Prostate gland (tissue), 2 donors: Measurements from ENCODE around the gene AGFG1.

ENCODE experiments used
- POLR2A ChIP-seq: fragments of 450-650 bp; IDR thresholded peaks from one replicate; pipeline ENCODE4 v1.6.1; 2016; ENCODE audit warnings: antibody characterized with exemption, mild to moderate bottlenecking
- POLR2AphosphoS5 ChIP-seq: sonication (generic); formaldehyde crosslinking; IDR thresholded peaks from one replicate; pipeline ENCODE4 v1.6.1; 2017; ENCODE audit warnings: antibody characterized with exemption
- TF ChIP-seq, protein P1 (sequence below), 4 experiments: fragments of 200-600 bp in 2 of 4; fragments of 450-650 bp in 2 of 4; sonication (generic) in 2 of 4; IDR thresholded peaks; 1 replicate in 3 of 4; 2 replicates in 1 of 4; pipeline ENCODE4 v1.5.1; 2016 to 2019; ENCODE audit warnings: antibody characterized with exemption in 4 of 4, mild to moderate bottlenecking in 2 of 4, moderate library complexity in 2 of 4

DNA sequence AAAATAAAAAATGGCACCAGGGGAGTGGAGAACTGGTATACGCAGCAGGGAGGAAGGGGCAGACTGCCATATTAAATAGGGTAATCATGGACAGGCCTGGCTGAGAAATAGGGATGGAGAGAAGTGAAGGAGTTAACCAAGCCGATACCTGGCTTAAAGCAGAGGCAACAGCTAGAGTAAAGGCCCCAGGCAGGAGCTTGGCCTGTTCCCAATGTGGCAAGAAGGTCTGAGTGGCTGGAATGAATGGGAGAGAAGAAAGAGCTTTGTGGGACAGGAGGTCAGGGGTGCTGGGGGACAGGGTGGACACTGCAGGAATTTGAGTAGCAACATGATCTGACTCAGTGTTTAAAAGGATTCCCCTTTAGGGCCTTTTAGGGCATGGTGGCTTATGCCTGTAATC lies 15.9 kb upstream of the AGFG1 start:
- TF ChIP-seq, protein P1, sequence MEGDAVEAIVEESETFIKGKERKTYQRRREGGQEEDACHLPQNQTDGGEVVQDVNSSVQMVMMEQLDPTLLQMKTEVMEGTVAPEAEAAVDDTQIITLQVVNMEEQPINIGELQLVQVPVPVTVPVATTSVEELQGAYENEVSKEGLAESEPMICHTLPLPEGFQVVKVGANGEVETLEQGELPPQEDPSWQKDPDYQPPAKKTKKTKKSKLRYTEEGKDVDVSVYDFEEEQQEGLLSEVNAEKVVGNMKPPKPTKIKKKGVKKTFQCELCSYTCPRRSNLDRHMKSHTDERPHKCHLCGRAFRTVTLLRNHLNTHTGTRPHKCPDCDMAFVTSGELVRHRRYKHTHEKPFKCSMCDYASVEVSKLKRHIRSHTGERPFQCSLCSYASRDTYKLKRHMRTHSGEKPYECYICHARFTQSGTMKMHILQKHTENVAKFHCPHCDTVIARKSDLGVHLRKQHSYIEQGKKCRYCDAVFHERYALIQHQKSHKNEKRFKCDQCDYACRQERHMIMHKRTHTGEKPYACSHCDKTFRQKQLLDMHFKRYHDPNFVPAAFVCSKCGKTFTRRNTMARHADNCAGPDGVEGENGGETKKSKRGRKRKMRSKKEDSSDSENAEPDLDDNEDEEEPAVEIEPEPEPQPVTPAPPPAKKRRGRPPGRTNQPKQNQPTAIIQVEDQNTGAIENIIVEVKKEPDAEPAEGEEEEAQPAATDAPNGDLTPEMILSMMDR (IDR thresholded peaks at IDR 0.05), result no peak
- TF ChIP-seq POLR2AphosphoS5 (no peak), POLR2A (no peak)
